ENCODE results near the gene CZIB. TPM values are rescaled to one million over a fixed set of nuclear protein-coding genes. Genes with fewer than 3 reads are reported as not detected.

The CZIB gene
- total RNA-seq, 1 experiment from 2014 or later, result 67.0 TPM

GRCh38 chr1:53188099-53188498 lies 32.3 kb downstream of the CZIB start:
- no peak for DNase-seq

More at GRCh38 chr1:53188099-53188498, 32.3 kb downstream of the CZIB start:
- Histone ChIP-seq H3K27me3 (ENCODE audit: insufficient read depth, low read length) (no peaks in the 10 kb centered on the region), H2AFZ (ENCODE audit: low read length) (no peak overlapping the region), H4K5ac (ENCODE audit: insufficient read length, low read depth, low read length) (no peak overlapping the region), H3K9ac (ENCODE audit: extremely low read depth, insufficient read length, low read length) (no peak overlapping the region), H4K8ac (replicated peaks; ENCODE audit: insufficient read length, low read depth, low read length) (no peak overlapping the region), H3T11ph (ENCODE audit: low read length) (no peak overlapping the region), H4K20me1 (ENCODE audit: control insufficient read depth, insufficient read depth, insufficient read length) (no peaks in the 10 kb centered on the region), H3K79me1 (ENCODE audit: insufficient read depth, low read depth, low read length, poor library complexity, severe bottlenecking) (no peaks in the 10 kb centered on the region), H2BK20ac (ENCODE audit: low read depth, low read length, poor library complexity, severe bottlenecking) (no peak overlapping the region), H3K23ac (ENCODE audit: insufficient read length, low read depth, low read length) (no peak overlapping the region), H2BK5ac (ENCODE audit: insufficient read length, low read length) (no peak overlapping the region), H2AK5ac (ENCODE audit: insufficient read length, low read length) (no peak overlapping the region), H3K18ac (ENCODE audit: insufficient read length, low read depth, low read length) (no peak overlapping the region), H2BK15ac (ENCODE audit: low read depth, low read length) (no peak overlapping the region), H4K91ac (ENCODE audit: insufficient read length, low read depth, low read length) (no peak overlapping the region), H3K9me3 (ENCODE audit: control insufficient read depth, low read depth, low read length) (no peaks in the 10 kb centered on the region), H3K27ac (ENCODE audit: insufficient read length, low read depth, low read length) (no peak overlapping the region), H3K56ac (ENCODE audit: insufficient read length, low read depth, low read length) (no peak overlapping the region), H3K4me2 (ENCODE audit: insufficient read depth, insufficient read length, low read length) (no peak overlapping the region), H3K4ac (ENCODE audit: low read depth, low read length) (no peak overlapping the region), H3K14ac (ENCODE audit: insufficient read depth, low read length) (no peak overlapping the region), H3K23me2 (ENCODE audit: insufficient read length, low read depth, low read length, poor library complexity, severe bottlenecking) (no peaks in the 10 kb centered on the region), H3K79me2 (ENCODE audit: insufficient read depth, low read length) (no peaks in the 10 kb centered on the region), H2BK12ac (ENCODE audit: insufficient read length, low read depth, low read length) (no peak overlapping the region), H3K4me1 (ENCODE audit: insufficient read depth, low read length) (no peaks in the 10 kb centered on the region), H2BK120ac (ENCODE audit: low read depth, low read length, poor library complexity, severe bottlenecking) (no peak overlapping the region)
- no peak for TF ChIP-seq CTCF (conservative IDR thresholded peaks at IDR 0.05)
- H3K4me3 Mint-ChIP-seq, result no peak overlapping the region
- no peaks in the 10 kb centered on the region; a peak in 1 of 5 replicates for H3K9me3 Mint-ChIP-seq
- no peaks in the 10 kb centered on the region for H3K36me3 Mint-ChIP-seq (ENCODE audit: insufficient read depth in 1 of 3, low read depth in 3 of 3)
- WGBS (ENCODE audit: extremely low coverage, insufficient read length, low lambda C conversion rate), result no CpG with 5 or more reads among the region's 4 CpGs
- H3K4me1 Mint-ChIP-seq, result peaks cover 9 to 14% of the 10 kb centered on the region in 2 experiments
- H3K27me3 Mint-ChIP-seq (ENCODE audit: low read depth), result peaks cover 2% of the 10 kb centered on the region
- H3K27ac Mint-ChIP-seq, result no peak overlapping the region
